Activated CD8-positive, alpha-beta memory T cell treated with anti-CD3 and anti-CD28 coated beads for 36 hours (primary cell): Measurements from ENCODE around the gene IL19. TPM values are rescaled to one million over a fixed set of nuclear protein-coding genes. Genes with fewer than 3 reads are reported as not detected.

ENCODE experiments used
- CTCF ChIA-PET: fragments of 350-600 bp; sonication (Branson Sonifier 250); formaldehyde crosslinking; loops from one replicate; lab custom pipeline; 2021; ENCODE audit warnings: antibody characterized with exemption; lab: Charles Lee
- POLR2A ChIA-PET: fragments of 350-600 bp; sonication (Branson Sonifier 250); formaldehyde crosslinking; loops from one replicate; lab custom pipeline; 2021; ENCODE audit warnings: antibody characterized with exemption; lab: Charles Lee
- total RNA-seq, 2 experiments: library from RNA; stranded (reverse); gene quantifications; one replicate each; pipeline ENCODE4 v1.2.3, GENCODE V29; 2021

IL19 gene
- total RNA-seq, result not detected

- POLR2A ChIA-PET, result interaction anchor here (2.0 to 2.1 kb wide), 2 partner anchors 13 to 32 kb away, joined by 9 to 10 read pairs; no protein-coding TSS in a partner anchor
- CTCF ChIA-PET, result interaction anchor here (0.8 to 7.0 kb wide), 11 partner anchors 9 to 142 kb away, joined by 3 to 44 read pairs (median 4); no protein-coding TSS in a partner anchor
Observed at GRCh38 chr1:206770531-206771337, at the start of gene IL19. IL19 (plus strand) TSS chr1:206770773; CDS start chr1:206836663, 65,890 bp downstream.

GRCh38 chr1:206721454-206721853 is 49.1 kb upstream of the IL19 start:
- CTCF ChIA-PET, result no interaction called here
- POLR2A ChIA-PET, result interaction anchor here (0.6 kb wide), 1 partner anchor 93 kb away, joined by 4 read pairs; no protein-coding TSS in a partner anchor

GRCh38 chr1:206722751-206723461 is 47.7 kb upstream of the IL19 start:
- CTCF ChIA-PET, result interaction anchor here (1.1 to 6.8 kb wide), 4 partner anchors 10 to 210 kb away, joined by 3 to 32 read pairs (median 3); partner anchors contain the start of gene DYRK3
- POLR2A ChIA-PET, result no interaction called here

- ChIA-PET CTCF (interaction anchor here (1.1 to 6.8 kb wide), 4 partner anchors 10 to 210 kb away, joined by 3 to 32 read pairs (median 3); partner anchors contain the start of gene DYRK3), POLR2A (no interaction called here)
Observed at GRCh38 chr1:206723462-206723804, 47.1 kb upstream of the IL19 start.

- ChIA-PET CTCF (interaction anchor here (0.7 to 6.8 kb wide), 8 partner anchors 11 to 196 kb away, joined by 3 to 32 read pairs (median 6); partner anchors contain the start of gene DYRK3), POLR2A (no interaction called here)
Observed at GRCh38 chr1:206723805-206724472, 46.6 kb upstream of the IL19 start.

GRCh38 chr1:206725109-206725963 is 45.2 kb upstream of the IL19 start:
- CTCF ChIA-PET, result interaction anchor here (0.7 to 6.8 kb wide), 32 partner anchors 9 to 257 kb away, joined by 3 to 32 read pairs (median 4); partner anchors contain the start of genes FCMR and IL20
- POLR2A ChIA-PET, result no interaction called here

GRCh38 chr1:206727981-206728696 is 42.4 kb upstream of the IL19 start:
- ChIA-PET POLR2A (no interaction called here), CTCF (interaction anchor here (3.4 to 6.8 kb wide), 2 partner anchors 15 to 80 kb away, joined by 28 to 32 read pairs; no protein-coding TSS in a partner anchor)

GRCh38 chr1:206728697-206728987 is 41.9 kb upstream of the IL19 start:
- ChIA-PET CTCF (interaction anchor here (0.9 to 6.8 kb wide), 3 partner anchors 15 to 184 kb away, joined by 3 to 32 read pairs (median 3); no protein-coding TSS in a partner anchor), POLR2A (no interaction called here)

- ChIA-PET POLR2A (no interaction called here), CTCF (interaction anchor here (0.9 to 2.0 kb wide), 3 partner anchors 39 to 183 kb away, joined by 3 to 7 read pairs (median 3); no protein-coding TSS in a partner anchor)
Observed at GRCh38 chr1:206729050-206729449, 41.5 kb upstream of the IL19 start.

- CTCF ChIA-PET, result interaction anchor here (0.9 to 2.0 kb wide), 4 partner anchors 38 to 183 kb away, joined by 3 to 7 read pairs (median 3); no protein-coding TSS in a partner anchor
- POLR2A ChIA-PET, result no interaction called here
Observed at GRCh38 chr1:206729507-206729906, 41.1 kb upstream of the IL19 start.

- ChIA-PET CTCF (interaction anchor here (5.0 kb wide), 1 partner anchor 37 kb away, joined by 44 read pairs; the partner anchor contains the start of genes IL10 and IL19), POLR2A (no interaction called here)
Observed at GRCh38 chr1:206732508-206732907, 38.1 kb upstream of the IL19 start.

- CTCF ChIA-PET, result interaction anchor here (1.7 to 5.0 kb wide), 3 partner anchors 17 to 123 kb away, joined by 4 to 44 read pairs (median 5); partner anchors contain the start of genes IL10 and IL19
- POLR2A ChIA-PET, result no interaction called here
Observed at GRCh38 chr1:206732992-206733391, 37.6 kb upstream of the IL19 start.

GRCh38 chr1:206734499-206735142 is 36.0 kb upstream of the IL19 start:
- CTCF ChIA-PET, result interaction anchor here (0.8 to 5.0 kb wide), 28 partner anchors 9 to 247 kb away, joined by 3 to 69 read pairs (median 5); partner anchors contain the start of genes FCMR, IL10 and IL19
- POLR2A ChIA-PET, result interaction anchor here (0.8 to 1.3 kb wide), 4 partner anchors 32 to 74 kb away, joined by 3 read pairs; no protein-coding TSS in a partner anchor

GRCh38 chr1:206735553-206736031 is 35.0 kb upstream of the IL19 start:
- CTCF ChIA-PET, result interaction anchor here (1.0 to 5.0 kb wide), 12 partner anchors 10 to 196 kb away, joined by 3 to 69 read pairs (median 10); partner anchors contain the start of genes FCMR, IL10 and IL19
- POLR2A ChIA-PET, result interaction anchor here (0.5 to 1.3 kb wide), 4 partner anchors 68 to 173 kb away, joined by 3 read pairs; no protein-coding TSS in a partner anchor

- POLR2A ChIA-PET, result interaction anchor here (0.8 to 1.3 kb wide), 2 partner anchors 66 to 128 kb away, joined by 4 read pairs; no protein-coding TSS in a partner anchor
- CTCF ChIA-PET, result interaction anchor here (1.1 to 5.0 kb wide), 7 partner anchors 11 to 182 kb away, joined by 3 to 69 read pairs (median 7); partner anchors contain the start of genes IL10 and IL19
Observed at GRCh38 chr1:206736878-206737728, 33.5 kb upstream of the IL19 start.
